Spinal cord (tissue), 10 donors: ENCODE results near the gene TK1. TPM values are rescaled to one million over a fixed set of nuclear protein-coding genes. Genes with fewer than 3 reads are reported as not detected.
A peak's percentile ranks its signal among the peaks of the same experiment; 100 is the strongest.

Experiments
- DNase-seq, 6 donors: peaks; one replicate each; pipeline versions ENCODE4 v3.0.0 to v3.0.0-alpha.2; 2013 to 2015; ENCODE audit warnings: low spot score in 6 of 6, low read depth in 4 of 6
- H3K27ac ChIP-seq: one replicate; pipeline ENCODE4 v1.5.1; 2013; ENCODE audit warnings: low read depth, low read length, control low read depth
- H3K27me3 ChIP-seq: one replicate; pipeline ENCODE4 v1.6.1; 2013; ENCODE audit warnings: low read length; ENCODE audit not compliant: control insufficient read depth, insufficient read depth
- H3K36me3 ChIP-seq: one replicate; pipeline ENCODE4 v1.6.1; 2013; ENCODE audit warnings: low read length; ENCODE audit not compliant: control insufficient read depth, insufficient read depth
- H3K4me1 ChIP-seq: one replicate; pipeline ENCODE4 v1.6.1; 2013; ENCODE audit warnings: low read length; ENCODE audit not compliant: control insufficient read depth, insufficient read depth
- H3K4me3 ChIP-seq: one replicate; pipeline ENCODE4 v1.5.1; 2013; ENCODE audit warnings: low read depth, low read length, control low read depth
- H3K9me3 ChIP-seq: one replicate; pipeline ENCODE4 v1.6.1; 2013; ENCODE audit warnings: low read length; ENCODE audit not compliant: control insufficient read depth, insufficient read depth
- WGBS: methylation state at CpG from one replicate; pipeline ENCODE4 v1.1.5; 2013; ENCODE audit warnings: missing lambda C conversion rate; ENCODE audit not compliant: insufficient coverage; 5-methylcytosine and 5-hydroxymethylcytosine counted together
- polyA plus RNA-seq, 2 donors: library from polyadenylated mRNA; unstranded; fragments of 120-200 nt; gene quantifications; one replicate each; pipeline ENCODE4 v1.2.1, GENCODE V29; 2013; ENCODE audit not compliant: insufficient read length in 2 of 2
- total RNA-seq, 2 donors: library from RNA; depleted of rRNA in 1 of 2; stranded (reverse); fragments of 120-200 nt in 1 of 2; fragments of >200 nt in 1 of 2; gene quantifications; one replicate each; pipeline versions ENCODE4 v1.2.3 to v1.2.4, GENCODE V29; 2013 to 2014
- donor health status: healthy.

TK1 gene
- total and polyA plus RNA-seq, 4 donors: 11.0 to 13.8 (median 12.7) TPM

DNA sequence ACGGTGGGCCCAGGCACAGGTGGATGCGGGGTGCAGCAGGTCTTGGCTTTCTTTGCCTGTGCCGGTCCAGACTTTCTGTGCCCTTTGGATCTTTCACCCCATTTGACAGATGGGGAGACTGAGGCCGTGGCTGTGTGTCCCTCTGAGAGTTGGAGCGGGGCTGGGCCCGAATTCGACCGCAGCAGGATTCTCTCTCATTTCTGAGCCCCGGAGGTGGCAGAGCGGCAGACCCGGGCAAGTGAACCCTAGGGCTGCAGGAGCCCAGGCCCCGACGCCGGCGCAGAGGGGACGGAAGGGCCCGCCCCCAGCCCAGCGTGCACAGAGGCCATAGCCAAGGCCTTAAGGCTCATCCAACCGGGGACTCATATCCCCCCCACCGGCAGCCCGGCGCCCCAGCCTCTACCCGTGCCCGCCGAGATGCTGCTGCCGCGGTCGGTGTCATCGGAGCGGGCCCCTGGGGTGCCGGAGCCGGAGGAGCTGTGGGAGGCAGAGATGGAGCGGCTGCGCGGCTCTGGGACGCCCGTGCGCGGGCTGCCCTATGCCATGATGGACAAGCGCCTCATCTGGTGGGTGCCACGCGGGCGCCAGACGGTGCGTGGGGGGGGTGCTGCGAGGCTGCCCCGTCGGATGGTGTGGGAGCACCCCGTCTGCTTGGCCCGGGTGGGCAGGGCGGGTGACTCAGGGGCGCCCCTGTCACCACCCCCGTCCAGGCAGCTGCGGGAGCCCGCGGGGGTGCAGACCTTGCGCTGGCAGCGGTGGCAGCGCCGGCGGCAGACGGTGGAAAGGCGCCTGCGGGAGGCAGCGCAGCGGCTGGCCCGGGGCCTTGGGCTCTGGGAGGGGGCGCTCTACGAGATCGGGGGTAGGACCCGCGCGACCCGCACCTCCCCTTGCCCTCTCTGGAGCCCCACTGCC is 55.4 kb downstream of the TK1 start:
- Histone ChIP-seq H3K4me3 (peak overlapping the region; percentile 12), H3K27me3 (peaks cover 70% of the 10 kb centered on the region), H3K36me3 (no peaks in the 10 kb centered on the region), H3K27ac (no peak overlapping the region), H3K9me3 (no peaks in the 10 kb centered on the region), H3K4me1 (peaks cover 59% of the 10 kb centered on the region)
- DNase-seq: no peak
- WGBS: 13% methylated on average over 71 of the region's 74 CpGs

GRCh38 chr17:78130437-78131101 is 56.3 kb downstream of the TK1 start, which contains the start of gene TMC8:
TMC8 (plus strand) TSS chr17:78130771; CDS start chr17:78131589, 818 bp downstream.
- Histone ChIP-seq H3K4me3 (peak within 1 kb of the TSS; percentile 12), H3K4me1 (peaks cover 67% of the 10 kb centered on the region), H3K27ac (no peak within 1 kb of the TSS), H3K36me3 (peaks cover 6% of the 10 kb centered on the region), H3K27me3 (peaks cover 70% of the 10 kb centered on the region), H3K9me3 (no peaks in the 10 kb centered on the region)
- DNase-seq: no peak
- 82% methylated on average over 10 of the region's 10 CpGs for WGBS

GRCh38 chr17:78130090-78130436 is 56.8 kb downstream of the TK1 start:
- H3K36me3 ChIP-seq: peaks cover 11% of the 10 kb centered on the region
- no peaks in the 10 kb centered on the region for H3K9me3 ChIP-seq
- no peak overlapping the region for H3K4me3 ChIP-seq
- H3K4me1 ChIP-seq: peaks cover 72% of the 10 kb centered on the region
- 88% methylated on average over 3 of the region's 5 CpGs for WGBS
- H3K27ac ChIP-seq: no peak overlapping the region
- no peak for DNase-seq
- peaks cover 69% of the 10 kb centered on the region for H3K27me3 ChIP-seq

DNA sequence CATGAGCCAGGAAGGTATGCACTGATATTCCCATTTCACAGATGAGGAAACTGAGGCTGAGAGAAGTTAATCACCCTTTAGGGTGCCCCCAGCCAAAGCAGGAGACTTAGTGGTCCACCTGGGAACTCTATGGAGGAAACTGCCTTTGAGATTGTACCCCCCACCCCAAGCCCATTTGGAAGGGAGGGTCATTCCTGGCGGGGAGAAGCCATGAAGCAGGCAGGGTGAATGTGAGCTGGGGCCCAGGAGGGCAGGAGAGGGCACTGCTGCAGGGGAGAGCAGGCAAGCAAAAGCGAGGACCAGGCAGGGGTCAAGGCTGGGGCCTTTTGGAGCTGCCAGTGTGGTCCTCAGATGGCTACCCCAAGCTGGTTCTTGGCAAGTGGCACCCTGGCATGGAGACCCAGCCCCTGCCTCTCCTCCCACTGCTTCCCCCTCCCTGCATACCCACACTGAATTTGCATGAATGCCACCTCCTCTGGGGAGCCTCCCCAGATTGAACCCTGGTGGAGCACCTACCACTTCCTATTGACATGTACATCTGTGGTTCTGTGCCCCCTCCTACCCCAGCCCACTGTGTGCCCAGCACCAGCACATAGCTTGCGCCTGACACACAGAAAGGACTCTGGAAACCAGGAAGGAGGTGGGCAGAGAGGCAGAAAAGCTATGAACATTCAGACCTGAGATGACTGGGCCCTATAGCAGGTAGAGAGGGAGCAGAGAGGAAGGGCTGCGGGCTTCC is 57.3 kb downstream of the TK1 start:
- Histone ChIP-seq H3K9me3 (no peaks in the 10 kb centered on the region), H3K4me3 (no peak overlapping the region), H3K27ac (no peak overlapping the region), H3K4me1 (peaks cover 76% of the 10 kb centered on the region), H3K27me3 (peaks cover 65% of the 10 kb centered on the region), H3K36me3 (peaks cover 16% of the 10 kb centered on the region)
- 88% methylated on average over 4 of the region's 4 CpGs for WGBS
- DNase-seq: no peak

- 2% methylated on average over 33 of the region's 54 CpGs for WGBS
- peak within 1 kb of the TSS; percentile 55 for H3K4me3 ChIP-seq
- H3K4me1 ChIP-seq: peaks cover 77% of the 10 kb centered on the region
- no peaks in the 10 kb centered on the region for H3K9me3 ChIP-seq
- H3K27me3 ChIP-seq: peaks cover 58% of the 10 kb centered on the region
- H3K27ac ChIP-seq: peak within 1 kb of the TSS; percentile 92
- DNase-seq: peak in 2 of 6 donors; percentile 23 to 61
- H3K36me3 ChIP-seq: peaks cover 22% of the 10 kb centered on the region
Measured at GRCh38 chr17:78128551-78129350, 58.1 kb downstream of the TK1 start, which contains the start of gene TMC6. TMC6 (minus strand) TSS chr17:78128755; CDS start chr17:78126832, 1,923 bp downstream.

DNA sequence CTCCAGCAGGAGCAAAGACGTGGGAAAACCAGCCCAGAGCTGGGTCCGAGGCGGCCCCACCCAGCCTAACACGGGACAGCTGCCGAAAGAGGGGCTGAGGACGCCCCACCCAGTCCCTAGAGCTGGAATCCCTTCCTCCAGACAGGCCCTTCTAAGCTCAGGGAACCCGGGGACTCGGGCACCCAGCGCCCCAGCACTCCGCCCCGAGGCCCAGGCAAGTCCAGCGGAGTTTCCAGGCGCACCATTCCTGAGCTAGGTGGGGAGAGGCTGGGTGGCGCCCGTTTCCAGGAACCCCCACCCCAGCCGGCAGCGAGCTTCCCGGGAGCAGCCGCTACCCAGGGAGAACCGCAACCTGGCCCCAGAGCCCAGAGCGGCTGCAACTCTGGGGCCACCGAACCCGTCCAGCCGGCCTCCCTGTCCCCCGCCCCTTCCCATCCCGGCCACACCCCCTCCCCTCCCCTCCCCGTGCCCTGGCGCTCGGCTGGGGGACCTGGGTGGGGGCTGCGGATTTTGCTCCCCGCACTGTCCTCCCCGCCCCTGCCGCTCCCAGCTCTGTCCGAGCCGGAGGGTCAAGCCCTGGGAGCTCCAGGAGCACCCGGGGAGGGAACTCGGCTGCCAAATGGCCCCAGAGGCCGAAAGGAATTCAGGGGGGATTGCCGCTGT is 58.8 kb downstream of the TK1 start:
- Histone ChIP-seq H3K4me3 (peak overlapping the region; percentile 55), H3K4me1 (peaks cover 77% of the 10 kb centered on the region), H3K36me3 (peaks cover 25% of the 10 kb centered on the region), H3K27ac (peak overlapping the region; percentile 92), H3K27me3 (peaks cover 54% of the 10 kb centered on the region), H3K9me3 (no peaks in the 10 kb centered on the region)
- DNase-seq: no peak
- 5% methylated on average over 30 of the region's 39 CpGs for WGBS

DNA sequence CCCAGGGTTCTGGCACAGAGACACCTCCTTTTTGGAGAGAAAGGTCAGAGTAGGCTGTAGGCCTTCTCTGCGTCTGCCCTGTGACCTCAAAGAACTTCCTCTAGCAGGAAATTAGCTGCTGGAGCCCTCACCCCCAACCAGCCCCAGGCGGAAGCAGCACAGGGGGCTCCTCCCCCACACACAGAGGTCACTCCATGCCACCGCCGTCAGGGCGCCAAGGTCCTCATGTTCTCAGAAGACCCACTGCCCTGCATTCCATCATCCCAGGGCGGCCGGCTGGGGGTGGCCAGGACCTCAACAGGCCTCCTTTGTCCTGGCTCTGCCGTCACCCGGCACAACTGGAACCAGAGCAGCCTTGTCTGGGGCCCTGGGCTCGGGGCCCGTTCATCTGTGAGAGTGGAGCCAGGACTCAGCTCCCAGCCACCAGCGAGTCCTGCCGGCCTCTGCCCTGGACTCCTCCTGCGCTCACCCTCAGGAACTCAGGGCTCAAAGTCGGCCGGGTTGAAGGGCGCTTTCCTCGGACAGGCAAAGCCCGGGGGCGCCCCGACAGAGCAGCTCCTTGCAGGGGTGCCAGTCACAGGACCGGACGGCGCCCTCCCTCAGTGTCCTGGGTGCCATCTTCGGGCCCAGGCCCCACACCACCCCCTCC is 59.5 kb downstream of the TK1 start:
- Histone ChIP-seq H3K9me3 (no peaks in the 10 kb centered on the region), H3K4me3 (peak overlapping the region; percentile 55), H3K27ac (peak overlapping the region; percentile 92), H3K27me3 (peaks cover 48% of the 10 kb centered on the region), H3K4me1 (peaks cover 73% of the 10 kb centered on the region), H3K36me3 (peaks cover 30% of the 10 kb centered on the region)
- 29% methylated on average over 21 of the region's 25 CpGs for WGBS
- peak in 1 of 6 donors; percentile 78 for DNase-seq

DNA sequence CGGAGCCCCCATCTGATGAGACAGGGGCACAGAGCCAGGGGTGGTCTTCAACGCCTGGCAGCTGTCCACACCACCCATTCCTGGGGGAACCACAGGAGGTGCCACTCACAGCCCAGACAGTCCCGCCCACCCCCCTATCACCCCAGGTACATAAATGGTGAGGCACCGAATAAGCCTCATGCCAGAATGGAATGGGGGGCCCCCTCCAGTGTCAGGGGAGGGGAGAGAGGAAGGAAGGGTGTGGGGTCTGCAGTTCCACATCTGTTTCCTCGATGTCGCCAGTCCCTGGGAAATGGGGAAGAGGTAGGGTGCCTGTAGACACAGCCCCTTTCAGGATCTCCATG is 60.0 kb downstream of the TK1 start:
- peak overlapping the region; percentile 92 for H3K27ac ChIP-seq
- H3K36me3 ChIP-seq: peaks cover 35% of the 10 kb centered on the region
- peaks cover 70% of the 10 kb centered on the region for H3K4me1 ChIP-seq
- no peak overlapping the region for H3K4me3 ChIP-seq
- 71% methylated on average over 4 of the region's 6 CpGs for WGBS
- no peaks in the 10 kb centered on the region for H3K9me3 ChIP-seq
- no peak for DNase-seq
- peaks cover 43% of the 10 kb centered on the region for H3K27me3 ChIP-seq
